H9 (cell line): Measurements from ENCODE around the gene HK3. TPM values are rescaled to one million over a fixed set of nuclear protein-coding genes. Genes with fewer than 3 reads are reported as not detected.

ENCODE experiments used
- DNase-seq: peaks from one replicate; pipeline ENCODE4 v3.0.0-alpha.2; 2017
- H2AFZ ChIP-seq: one replicate; pipeline ENCODE4 v1.6.1; 2013; ENCODE audit warnings: mild to moderate bottlenecking, low read length, control low read depth, moderate library complexity
- H2AK5ac ChIP-seq: 2 replicates; pipeline ENCODE4 v1.6.1; 2013; ENCODE audit warnings: low read length, control low read depth, mixed read lengths; ENCODE audit not compliant: insufficient read length
- H2BK120ac ChIP-seq: one replicate; pipeline ENCODE4 v1.6.1; 2013; ENCODE audit warnings: low read depth, mild to moderate bottlenecking, low read length, control low read depth, inconsistent platforms; ENCODE audit not compliant: poor library complexity, severe bottlenecking
- H2BK12ac ChIP-seq: 2 replicates; pipeline ENCODE4 v1.6.1; 2013; ENCODE audit warnings: low read length, control low read depth, mixed read lengths, low read depth; ENCODE audit not compliant: insufficient read length
- H2BK15ac ChIP-seq: 2 replicates; pipeline ENCODE4 v1.6.1; 2013; ENCODE audit warnings: low read depth, low read length, control low read depth
- H2BK20ac ChIP-seq: one replicate; pipeline ENCODE4 v1.6.1; 2013; ENCODE audit warnings: low read depth, mild to moderate bottlenecking, low read length, control low read depth, inconsistent platforms; ENCODE audit not compliant: poor library complexity, severe bottlenecking
- H2BK5ac ChIP-seq: 2 replicates; pipeline ENCODE4 v1.6.1; 2013; ENCODE audit warnings: low read length, control low read depth, mixed read lengths; ENCODE audit not compliant: insufficient read length
- H3K14ac ChIP-seq: 2 replicates; pipeline ENCODE4 v1.6.1; 2013; ENCODE audit warnings: low read length, control low read depth; ENCODE audit not compliant: insufficient read depth
- H3K18ac ChIP-seq: 2 replicates; pipeline ENCODE4 v1.6.1; 2013; ENCODE audit warnings: low read depth, mild to moderate bottlenecking, mixed read lengths, low read length, control low read depth; ENCODE audit not compliant: insufficient read length
- H3K23ac ChIP-seq: 2 replicates; pipeline ENCODE4 v1.6.1; 2013; ENCODE audit warnings: low read length, control low read depth, mixed read lengths, low read depth; ENCODE audit not compliant: insufficient read length
- H3K23me2 ChIP-seq: 2 replicates; pipeline ENCODE4 v1.6.1; 2013; ENCODE audit warnings: low read depth, mild to moderate bottlenecking, mixed read lengths, low read length, control low read depth; ENCODE audit not compliant: insufficient read length, poor library complexity, severe bottlenecking
- H3K27ac ChIP-seq: 2 replicates; pipeline ENCODE4 v1.5.1; 2013; ENCODE audit warnings: low read length, control low read depth, mixed read lengths, low read depth; ENCODE audit not compliant: insufficient read length
- H3K27me3 ChIP-seq: 2 replicates; pipeline ENCODE4 v1.6.1; 2013; ENCODE audit warnings: low read length, control low read depth, inconsistent platforms; ENCODE audit not compliant: insufficient read depth
- H3K4ac ChIP-seq: 2 replicates; pipeline ENCODE4 v1.6.1; 2013; ENCODE audit warnings: low read depth, mild to moderate bottlenecking, control low read depth, inconsistent platforms, low read length, moderate library complexity
- H3K4me1 ChIP-seq: 2 replicates; pipeline ENCODE4 v1.6.1; 2013; ENCODE audit warnings: low read length, control low read depth, inconsistent platforms; ENCODE audit not compliant: insufficient read depth
- H3K4me2 ChIP-seq: 2 replicates; pipeline ENCODE4 v1.6.1; 2013; ENCODE audit warnings: low read length, control low read depth, mixed read lengths; ENCODE audit not compliant: insufficient read length, insufficient read depth
- H3K56ac ChIP-seq: 2 replicates; pipeline ENCODE4 v1.6.1; 2013; ENCODE audit warnings: low read depth, mild to moderate bottlenecking, mixed read lengths, low read length, control low read depth; ENCODE audit not compliant: insufficient read length
- H3K79me1 ChIP-seq: 2 replicates; pipeline ENCODE4 v1.6.1; 2013; ENCODE audit warnings: low read depth, mild to moderate bottlenecking, moderate library complexity, low read length, control low read depth, inconsistent platforms; ENCODE audit not compliant: insufficient read depth, poor library complexity, severe bottlenecking
- H3K79me2 ChIP-seq: 2 replicates; pipeline ENCODE4 v1.6.1; 2013; ENCODE audit warnings: low read length, control low read depth, inconsistent platforms; ENCODE audit not compliant: insufficient read depth
- H3K9ac ChIP-seq: 2 replicates; pipeline ENCODE4 v1.6.1; 2013; ENCODE audit warnings: low read length, control low read depth, mixed read lengths; ENCODE audit not compliant: insufficient read length; ENCODE audit errors: extremely low read depth
- H3K9me3 ChIP-seq: one replicate; pipeline ENCODE4 v1.6.1; 2013; ENCODE audit warnings: low read depth, low read length, inconsistent platforms; ENCODE audit not compliant: control insufficient read depth
- H3T11ph ChIP-seq: one replicate; pipeline ENCODE4 v1.6.1; 2013; ENCODE audit warnings: mild to moderate bottlenecking, low read length, control low read depth, inconsistent platforms
- H4K20me1 ChIP-seq: one replicate; pipeline ENCODE4 v1.6.1; 2013; ENCODE audit not compliant: control insufficient read depth, insufficient read length, insufficient read depth
- H4K5ac ChIP-seq: 2 replicates; pipeline ENCODE4 v1.6.1; 2013; ENCODE audit warnings: low read depth, mild to moderate bottlenecking, mixed read lengths, low read length, control low read depth; ENCODE audit not compliant: insufficient read length
- H4K8ac ChIP-seq: replicated peaks from 2 replicates; pipeline ENCODE4 v1.6.1; 2013; ENCODE audit warnings: low read length, control low read depth, mixed read lengths, low read depth; ENCODE audit not compliant: insufficient read length
- H4K91ac ChIP-seq: 2 replicates; pipeline ENCODE4 v1.6.1; 2013; ENCODE audit warnings: low read depth, mild to moderate bottlenecking, moderate library complexity, mixed read lengths, low read length, control low read depth; ENCODE audit not compliant: insufficient read length
- H3K27ac Mint-ChIP-seq, 3 experiments: 2 replicates in 2 of 3; 3 replicates in 1 of 3; pipeline ENCODE4 v1.8.0; 2020 to 2021; ENCODE audit warnings: mixed read lengths in 3 of 3, mild to moderate bottlenecking in 1 of 3, moderate library complexity in 1 of 3
- H3K27me3 Mint-ChIP-seq: 2 replicates; pipeline ENCODE4 v1.8.0; 2021; ENCODE audit warnings: low read depth, mild to moderate bottlenecking, moderate library complexity, mixed read lengths
- H3K36me3 Mint-ChIP-seq, 3 experiments: 2 replicates in 2 of 3; 3 replicates in 1 of 3; pipeline ENCODE4 v1.8.0; 2020 to 2021; ENCODE audit warnings: low read depth in 3 of 3, mixed read lengths in 3 of 3; ENCODE audit not compliant: insufficient read depth in 1 of 3
- H3K4me1 Mint-ChIP-seq, 2 experiments: 2 replicates each; pipeline ENCODE4 v1.8.0; 2020; ENCODE audit warnings: mixed read lengths in 2 of 2
- H3K4me3 Mint-ChIP-seq, 2 experiments: 2 replicates in 1 of 2; 3 replicates in 1 of 2; pipeline ENCODE4 v1.8.0; 2020 to 2021; ENCODE audit warnings: mild to moderate bottlenecking in 2 of 2, mixed read lengths in 2 of 2, moderate library complexity in 1 of 2
- H3K9me3 Mint-ChIP-seq, 2 experiments: 2 replicates in 1 of 2; 3 replicates in 1 of 2; pipeline ENCODE4 v1.8.0; 2020; ENCODE audit warnings: mild to moderate bottlenecking in 2 of 2, mixed read lengths in 2 of 2, moderate library complexity in 1 of 2
- WGBS: extraction: QIAGEN DNeasy Blood & Tissue Kit; methylation state at CpG from one replicate; pipeline ENCODE4 v1.1.7; 2013; ENCODE audit warnings: missing lambda C conversion rate, low lambda C conversion rate, mixed read lengths; ENCODE audit not compliant: insufficient read length; ENCODE audit errors: extremely low coverage; 5-methylcytosine and 5-hydroxymethylcytosine counted together
- total RNA-seq: library from RNA; stranded (reverse); gene quantifications from 2 replicates; pipeline ENCODE4 v1.2.1, GENCODE V29; 2021
- TF ChIP-seq, protein P1 (sequence below): fragments of 200-600 bp; sonication (generic); conservative IDR thresholded peaks from 3 replicates; pipeline ENCODE4 v1.8.0; 2021; ENCODE audit warnings: antibody characterized with exemption, mild to moderate bottlenecking

The HK3 gene
- total RNA-seq, 1 experiment from 2014 or later: not detected

DNA sequence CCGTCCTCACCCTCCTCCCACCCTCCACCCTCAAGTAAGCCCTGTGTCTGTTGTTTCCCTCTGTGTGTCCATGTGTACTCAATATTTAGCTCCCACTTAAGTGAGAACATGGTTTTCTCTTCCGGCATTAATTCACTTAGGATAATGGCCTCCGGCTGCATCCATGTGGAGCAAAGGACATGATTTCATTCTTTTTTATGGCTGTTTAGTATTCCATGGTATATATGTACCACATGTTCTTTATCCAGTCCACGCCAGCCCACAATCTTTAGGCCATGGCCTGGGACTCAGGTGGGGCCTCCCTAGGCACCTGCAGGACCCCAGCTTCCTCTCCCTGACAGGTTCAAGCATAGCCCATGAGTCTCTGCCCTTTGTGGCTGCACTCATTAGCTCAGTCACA lies 65.9 kb downstream of the HK3 start:
- Histone ChIP-seq H3K79me1 (no peaks in the 10 kb centered on the region), H2AFZ (no peak overlapping the region), H2BK120ac (no peak overlapping the region), H3K9me3 (no peaks in the 10 kb centered on the region), H2BK5ac (no peak overlapping the region), H3K14ac (no peak overlapping the region), H3K23ac (no peak overlapping the region), H3K4ac (no peak overlapping the region), H3K27ac (no peak overlapping the region), H3T11ph (no peak overlapping the region), H3K9ac (no peak overlapping the region), H2BK15ac (no peak overlapping the region), H4K5ac (no peak overlapping the region), H3K79me2 (no peaks in the 10 kb centered on the region), H3K4me2 (no peak overlapping the region), H3K56ac (no peak overlapping the region), H3K27me3 (no peaks in the 10 kb centered on the region; the same call in 1 of the 2 replicates), H2AK5ac (no peak overlapping the region), H2BK12ac (no peak overlapping the region), H2BK20ac (no peak overlapping the region), H3K4me1 (no peaks in the 10 kb centered on the region), H4K91ac (no peak overlapping the region), H4K20me1 (no peaks in the 10 kb centered on the region), H4K8ac (no peak overlapping the region), H3K23me2 (no peaks in the 10 kb centered on the region), H3K18ac (no peak overlapping the region)
- Mint-ChIP-seq H3K27me3 (peaks cover 46% of the 10 kb centered on the region), H3K4me3 (no peak overlapping the region), H3K36me3 (no peaks in the 10 kb centered on the region), H3K27ac (no peak overlapping the region; a peak in 1 of 7 replicates), H3K9me3 (peaks cover 0 to 2% of the 10 kb centered on the region in 2 experiments; a peak in 2 of 5 replicates), H3K4me1 (peaks cover 6 to 28% of the 10 kb centered on the region in 2 experiments; a peak in 3 of 4 replicates)
- TF ChIP-seq, protein P1, sequence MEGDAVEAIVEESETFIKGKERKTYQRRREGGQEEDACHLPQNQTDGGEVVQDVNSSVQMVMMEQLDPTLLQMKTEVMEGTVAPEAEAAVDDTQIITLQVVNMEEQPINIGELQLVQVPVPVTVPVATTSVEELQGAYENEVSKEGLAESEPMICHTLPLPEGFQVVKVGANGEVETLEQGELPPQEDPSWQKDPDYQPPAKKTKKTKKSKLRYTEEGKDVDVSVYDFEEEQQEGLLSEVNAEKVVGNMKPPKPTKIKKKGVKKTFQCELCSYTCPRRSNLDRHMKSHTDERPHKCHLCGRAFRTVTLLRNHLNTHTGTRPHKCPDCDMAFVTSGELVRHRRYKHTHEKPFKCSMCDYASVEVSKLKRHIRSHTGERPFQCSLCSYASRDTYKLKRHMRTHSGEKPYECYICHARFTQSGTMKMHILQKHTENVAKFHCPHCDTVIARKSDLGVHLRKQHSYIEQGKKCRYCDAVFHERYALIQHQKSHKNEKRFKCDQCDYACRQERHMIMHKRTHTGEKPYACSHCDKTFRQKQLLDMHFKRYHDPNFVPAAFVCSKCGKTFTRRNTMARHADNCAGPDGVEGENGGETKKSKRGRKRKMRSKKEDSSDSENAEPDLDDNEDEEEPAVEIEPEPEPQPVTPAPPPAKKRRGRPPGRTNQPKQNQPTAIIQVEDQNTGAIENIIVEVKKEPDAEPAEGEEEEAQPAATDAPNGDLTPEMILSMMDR: no peak
- WGBS: no CpG with 5 or more reads among the region's 4 CpGs
- DNase-seq: no peak
